Measurements from ENCODE around the gene SAMSN1. TPM values are rescaled to one million over a fixed set of nuclear protein-coding genes. Genes with fewer than 3 reads are reported as not detected.
"Not testable (repeated sequence)": the region's sequence is repeated elsewhere in the genome, so short reads cannot be mapped to it uniquely, and the experiment has no call there.

Gene SAMSN1
- total and polyA plus RNA-seq, 8 donors = 1.6 to 21.6 (median 11.1) TPM; not detected in 1

DNA sequence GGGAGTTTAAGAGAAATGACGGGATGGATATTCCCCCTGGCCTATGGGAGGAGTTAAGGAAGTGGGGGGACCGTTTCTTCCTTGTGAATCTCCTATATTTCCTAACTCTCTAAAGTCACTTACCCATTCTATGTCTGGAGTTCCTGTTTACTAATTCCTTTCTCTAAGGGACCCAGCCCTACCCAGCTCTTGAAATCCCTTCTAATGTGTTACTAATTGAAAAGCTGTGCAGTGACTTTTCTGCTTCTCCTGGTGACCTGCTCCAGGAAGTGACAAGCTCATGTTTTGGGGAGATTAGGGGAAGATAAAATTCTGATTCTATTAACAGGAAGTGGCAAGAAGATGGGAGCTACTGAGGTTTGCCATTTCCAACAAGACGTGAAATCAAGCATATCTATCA, 4.0 kb upstream of the SAMSN1 start:
- DNase-seq = no peak
- H3K4me3 ChIP-seq = no peak overlapping the region
- H3K4me1 ChIP-seq = no peaks in the 10 kb centered on the region
- intact Hi-C loops (cut with DNase I; ENCODE audit: low total_unique reads) = no loop called here
- WGBS, 5 donors = 62 to 69% (median 63%) methylated on average over 3 of the region's 3 CpGs
- TF ChIP-seq, protein P1, sequence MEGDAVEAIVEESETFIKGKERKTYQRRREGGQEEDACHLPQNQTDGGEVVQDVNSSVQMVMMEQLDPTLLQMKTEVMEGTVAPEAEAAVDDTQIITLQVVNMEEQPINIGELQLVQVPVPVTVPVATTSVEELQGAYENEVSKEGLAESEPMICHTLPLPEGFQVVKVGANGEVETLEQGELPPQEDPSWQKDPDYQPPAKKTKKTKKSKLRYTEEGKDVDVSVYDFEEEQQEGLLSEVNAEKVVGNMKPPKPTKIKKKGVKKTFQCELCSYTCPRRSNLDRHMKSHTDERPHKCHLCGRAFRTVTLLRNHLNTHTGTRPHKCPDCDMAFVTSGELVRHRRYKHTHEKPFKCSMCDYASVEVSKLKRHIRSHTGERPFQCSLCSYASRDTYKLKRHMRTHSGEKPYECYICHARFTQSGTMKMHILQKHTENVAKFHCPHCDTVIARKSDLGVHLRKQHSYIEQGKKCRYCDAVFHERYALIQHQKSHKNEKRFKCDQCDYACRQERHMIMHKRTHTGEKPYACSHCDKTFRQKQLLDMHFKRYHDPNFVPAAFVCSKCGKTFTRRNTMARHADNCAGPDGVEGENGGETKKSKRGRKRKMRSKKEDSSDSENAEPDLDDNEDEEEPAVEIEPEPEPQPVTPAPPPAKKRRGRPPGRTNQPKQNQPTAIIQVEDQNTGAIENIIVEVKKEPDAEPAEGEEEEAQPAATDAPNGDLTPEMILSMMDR (IDR thresholded peaks at IDR 0.05) = no peak
- TF ChIP-seq POLR2AphosphoS5 (IDR thresholded peaks at IDR 0.05) (no peak), EP300 (IDR thresholded peaks at IDR 0.05) (no peak), POLR2A (IDR thresholded peaks at IDR 0.05) (no peak)
- no peaks in the 10 kb centered on the region for H3K27me3 ChIP-seq
- H3K9me3 ChIP-seq = no peaks in the 10 kb centered on the region
- no peaks in the 10 kb centered on the region for H3K36me3 ChIP-seq
- H3K27ac ChIP-seq = peak overlapping the region in 2 of 5 donors; percentile 43 to 52

DNA sequence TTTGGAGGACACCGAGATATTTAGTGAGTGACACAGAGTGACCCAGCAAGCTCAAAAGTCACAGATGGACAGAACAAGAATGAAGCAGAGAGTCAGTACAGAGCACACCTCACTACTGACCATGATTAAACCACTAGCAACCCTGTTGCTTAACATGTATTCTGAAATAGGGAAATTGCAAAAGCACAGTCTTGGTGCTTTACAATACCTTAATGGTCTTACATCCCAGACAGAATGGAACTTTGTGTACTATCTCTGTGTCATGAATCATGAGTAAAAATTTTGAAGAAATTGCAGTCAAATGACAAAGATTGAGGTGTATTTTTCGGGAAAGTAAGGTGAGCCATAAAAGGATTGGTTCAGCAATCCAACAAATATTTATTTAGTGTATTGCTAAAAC, 2.7 kb upstream of the SAMSN1 start:
- Histone ChIP-seq H3K4me3 (no peak overlapping the region), H3K27me3 (no peaks in the 10 kb centered on the region), H3K4me1 (no peaks in the 10 kb centered on the region), H3K9me3 (no peaks in the 10 kb centered on the region), H3K36me3 (no peaks in the 10 kb centered on the region), H3K27ac (peak overlapping the region in 2 of 5 donors; percentile 43 to 52)
- TF ChIP-seq POLR2AphosphoS5 (IDR thresholded peaks at IDR 0.05) = peak in 1 of 3 donors; percentile 40
- TF ChIP-seq POLR2A (IDR thresholded peaks at IDR 0.05) = no peak
- WGBS, 5 donors = 55 to 76% (median 70%) methylated on average over 2 of the region's 2 CpGs
- DNase-seq = no peak
- intact Hi-C loops (cut with DNase I; ENCODE audit: low total_unique reads) = no loop called here

DNA sequence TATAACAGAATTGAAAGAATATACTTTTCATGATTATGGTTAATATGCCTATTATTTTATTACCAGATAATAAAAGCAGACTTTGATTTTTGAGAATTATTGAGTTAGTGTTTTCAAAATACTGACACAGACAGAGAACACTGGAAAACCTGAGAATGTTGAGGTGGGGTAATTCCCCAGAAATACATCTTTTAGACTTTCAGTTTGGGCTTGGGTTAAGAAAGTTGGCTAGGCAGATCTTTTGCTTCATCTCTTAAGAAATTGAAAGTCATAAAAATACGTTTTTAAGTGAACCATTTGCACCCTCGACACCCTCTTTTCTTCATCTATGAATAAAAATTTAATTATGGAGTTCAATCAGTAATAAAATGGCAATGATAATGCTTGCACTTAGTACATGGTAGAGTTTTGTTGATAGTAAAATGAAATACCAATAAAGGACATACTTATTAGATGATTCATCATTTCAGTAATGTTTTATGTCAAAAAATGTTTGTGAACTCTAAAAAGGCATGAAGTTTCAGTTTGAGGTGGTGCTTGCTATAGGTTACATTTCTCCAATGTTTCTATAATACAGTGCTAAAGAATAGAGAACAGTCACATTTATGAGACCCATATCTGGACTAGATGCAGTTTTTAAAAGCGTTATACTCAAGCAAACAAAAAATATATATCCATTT, 1.9 kb upstream of the SAMSN1 start:
- intact Hi-C loops (cut with DNase I; ENCODE audit: low total_unique reads) = no loop called here
- 59 to 70% (median 59%) methylated on average over 3 of the region's 3 CpGs for WGBS, 5 donors
- peak overlapping the region in 2 of 5 donors; percentile 43 to 48 for H3K27ac ChIP-seq
- no peaks in the 10 kb centered on the region for H3K4me1 ChIP-seq
- no peak overlapping the region for H3K4me3 ChIP-seq
- TF ChIP-seq POLR2AphosphoS5 (IDR thresholded peaks at IDR 0.05) = no peak
- TF ChIP-seq, protein P1 (IDR thresholded peaks at IDR 0.05) = no peak
- TF ChIP-seq POLR2A (IDR thresholded peaks at IDR 0.05) = no peak
- TF ChIP-seq EP300 (IDR thresholded peaks at IDR 0.05) = no peak
- DNase-seq = no peak
- no peaks in the 10 kb centered on the region for H3K9me3 ChIP-seq
- no peaks in the 10 kb centered on the region for H3K36me3 ChIP-seq
- H3K27me3 ChIP-seq = no peaks in the 10 kb centered on the region

DNA sequence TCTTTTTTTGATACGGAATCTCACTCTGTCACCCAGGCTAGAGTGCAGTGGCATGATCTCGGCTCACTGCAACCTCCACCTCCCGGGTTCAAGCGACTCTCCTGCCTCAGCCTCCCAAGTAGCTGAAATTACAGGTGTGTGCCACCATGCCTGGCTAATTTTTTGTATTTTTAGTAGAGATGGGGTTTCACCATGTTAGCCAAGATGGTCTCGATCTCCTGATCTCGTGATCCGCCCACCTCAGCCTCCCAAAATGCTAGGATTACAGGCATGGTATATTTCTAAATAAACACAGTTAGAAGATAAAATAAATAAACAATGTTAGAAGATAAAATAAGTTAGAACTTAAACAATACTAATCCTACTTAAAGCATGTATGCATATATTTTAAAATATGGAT, 604 bp upstream of the SAMSN1 start:
- intact Hi-C loops (cut with DNase I; ENCODE audit: low total_unique reads); H3K36me3 ChIP-seq; H3K27me3 ChIP-seq; H3K9me3 ChIP-seq; DNase-seq; H3K4me1 ChIP-seq; H3K4me3 ChIP-seq: not testable (repeated sequence)
- WGBS, 5 donors = 74 to 85% (median 84%) methylated on average over 7 of the region's 7 CpGs
- H3K27ac ChIP-seq = peak overlapping the region in 2 of 5 donors; percentile 36 to 56

DNA sequence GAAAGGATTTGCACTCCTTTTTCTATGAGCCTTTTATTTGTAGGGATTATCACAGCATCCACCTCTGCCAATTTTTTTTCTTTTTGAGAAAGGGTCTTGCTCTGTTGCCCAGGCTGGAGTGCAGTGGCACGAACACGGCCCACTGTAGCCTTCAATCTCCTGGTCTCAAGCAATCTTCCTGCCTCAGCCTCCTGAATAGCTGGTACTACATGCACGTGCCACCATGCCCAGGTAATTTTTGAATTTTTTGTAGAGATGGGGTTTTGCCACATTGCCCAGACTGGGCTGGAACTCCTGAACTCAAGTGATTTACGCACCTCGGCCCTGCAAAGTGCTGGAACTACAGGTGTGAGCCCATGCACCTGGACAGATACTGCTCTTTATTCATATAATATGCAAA, 2.1 kb downstream of the SAMSN1 start:
- Histone ChIP-seq H3K27ac (peak overlapping the region in 4 of 5 donors; percentile 14 to 69 (median 46)), H3K27me3 (no peaks in the 10 kb centered on the region), H3K36me3 (no peaks in the 10 kb centered on the region), H3K9me3 (no peaks in the 10 kb centered on the region), H3K4me1 (no peaks in the 10 kb centered on the region), H3K4me3 (peak overlapping the region in 3 of 4 donors; percentile 0 to 32 (median 25))
- no peak for DNase-seq
- intact Hi-C loops (cut with DNase I; ENCODE audit: low total_unique reads) = no loop called here
- 65 to 78% (median 75%) methylated on average over 5 of the region's 5 CpGs for WGBS, 5 donors
- TF ChIP-seq POLR2A (IDR thresholded peaks at IDR 0.05) (no peak), EP300 (IDR thresholded peaks at IDR 0.05) (no peak), POLR2AphosphoS5 (IDR thresholded peaks at IDR 0.05) (no peak)
- TF ChIP-seq, protein P1 (IDR thresholded peaks at IDR 0.05) = no peak

Data from stomach (tissue), 9 donors.